ENCODE results near the gene GCH1.
"Not testable (repeated sequence)": the region's sequence is repeated elsewhere in the genome, so short reads cannot be mapped to it uniquely, and the experiment has no call there.

DNA sequence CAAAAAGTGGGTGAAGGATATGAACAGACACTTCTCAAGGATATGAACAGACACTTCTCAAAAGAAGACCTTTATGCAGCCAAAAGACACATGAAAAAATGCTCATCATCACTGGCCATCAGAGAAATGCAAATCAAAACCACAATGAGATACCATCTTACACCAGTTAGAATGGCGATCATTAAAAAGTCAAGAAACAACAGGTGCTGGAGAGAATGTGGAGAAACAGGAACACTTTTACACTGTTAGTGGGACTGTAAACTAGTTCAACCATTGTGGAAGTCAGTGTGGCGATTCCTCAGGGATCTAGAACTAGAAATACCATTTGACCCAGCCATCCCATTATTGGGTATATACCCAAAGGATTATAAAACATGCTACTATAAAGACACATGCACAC lies 27.0 kb downstream of the GCH1 start:
- not testable (repeated sequence) for TF ChIP-seq ZNF274 (IDR thresholded peaks at IDR 0.05; ENCODE audit: low read depth, low read length); SUZ12 (IDR thresholded peaks at IDR 0.05; ENCODE audit: extremely low read depth, insufficient read depth, insufficient read length)

Data from NT2/D1 (cell line).